NT2/D1 (cell line): ENCODE data around the gene CYP46A1.
"Not testable (repeated sequence)": the region's sequence is repeated elsewhere in the genome, so short reads cannot be mapped to it uniquely, and the experiment has no call there.

Source experiments
- DNase-seq: peaks from one replicate; pipeline ENCODE4 v3.0.0-alpha.2; 2011; ENCODE audit warnings: low read depth, low spot score
- H3K27me3 ChIP-seq: 2 replicates; pipeline ENCODE4 v1.6.0; 2011; ENCODE audit warnings: mild to moderate bottlenecking; ENCODE audit not compliant: insufficient read length, insufficient read depth
- H3K36me3 ChIP-seq: 2 replicates; pipeline ENCODE4 v1.6.1; 2011; ENCODE audit warnings: mild to moderate bottlenecking, low read length, mixed read lengths; ENCODE audit not compliant: insufficient read depth, insufficient read length
- H3K4me1 ChIP-seq: 2 replicates; pipeline ENCODE4 v1.5.1; 2011; ENCODE audit not compliant: insufficient read depth, insufficient read length
- H3K4me3 ChIP-seq: 2 replicates; pipeline ENCODE4 v1.5.1; 2011; ENCODE audit warnings: low read depth; ENCODE audit not compliant: insufficient read length
- H3K9ac ChIP-seq: 2 replicates; pipeline ENCODE4 v1.6.0; 2011; ENCODE audit warnings: low read depth; ENCODE audit not compliant: insufficient read length
- H3K9me3 ChIP-seq: 2 replicates; pipeline ENCODE4 v1.5.1; 2011; ENCODE audit warnings: mild to moderate bottlenecking, low read length; ENCODE audit not compliant: insufficient read depth
- SUZ12 ChIP-seq: IDR thresholded peaks from 2 replicates; pipeline ENCODE4 v1.6.1; 2011; ENCODE audit not compliant: insufficient read length, insufficient read depth; ENCODE audit errors: extremely low read depth
- YY1 ChIP-seq: IDR thresholded peaks from 2 replicates; pipeline ENCODE4 v1.6.1; 2011; ENCODE audit not compliant: insufficient read length, insufficient read depth
- ZNF274 ChIP-seq: IDR thresholded peaks from 2 replicates; pipeline ENCODE4 v1.6.1; 2011; ENCODE audit warnings: mild to moderate bottlenecking, low read depth, low read length

Gene CYP46A1

GRCh38 chr14:99683619-99684409 lies at the start of gene CYP46A1:
CYP46A1 (plus strand) TSS chr14:99684298; CDS start chr14:99684418, 120 bp downstream.
- Histone ChIP-seq H3K4me1 (no peaks in the 10 kb centered on the region), H3K36me3 (no peaks in the 10 kb centered on the region), H3K9ac (peak within 1 kb of the TSS; percentile 84), H3K4me3 (peak within 1 kb of the TSS; percentile 66), H3K27me3 (no peaks in the 10 kb centered on the region), H3K9me3 (no peaks in the 10 kb centered on the region)
- TF ChIP-seq ZNF274 (no peak), SUZ12 (no peak), YY1 (no peak)
- peak; percentile 95 for DNase-seq

GRCh38 chr14:99634443-99634842 lies 49.7 kb upstream of the CYP46A1 start:
- H3K4me1 ChIP-seq = peaks cover 3% of the 10 kb centered on the region
- DNase-seq = no peak
- TF ChIP-seq SUZ12 (no peak), YY1 (no peak), ZNF274 (no peak)

GRCh38 chr14:99635116-99635515 lies 49.0 kb upstream of the CYP46A1 start:
- Histone ChIP-seq H3K27me3 (no peaks in the 10 kb centered on the region), H3K9me3 (no peaks in the 10 kb centered on the region), H3K9ac (no peak overlapping the region), H3K36me3 (no peaks in the 10 kb centered on the region), H3K4me1 (peaks cover 3% of the 10 kb centered on the region), H3K4me3 (no peak overlapping the region)
- DNase-seq = no peak
- TF ChIP-seq ZNF274 = no peak
- no peak for TF ChIP-seq SUZ12
- no peak for TF ChIP-seq YY1

More at GRCh38 chr14:99634443-99634842, 49.7 kb upstream of the CYP46A1 start:
- no peaks in the 10 kb centered on the region for H3K36me3 ChIP-seq
- no peaks in the 10 kb centered on the region for H3K9me3 ChIP-seq
- H3K27me3 ChIP-seq = no peaks in the 10 kb centered on the region
- no peak overlapping the region for H3K9ac ChIP-seq
- H3K4me3 ChIP-seq = no peak overlapping the region

GRCh38 chr14:99636487-99636886 lies 47.6 kb upstream of the CYP46A1 start:
- DNase-seq = no peak
- no peak for TF ChIP-seq YY1
- TF ChIP-seq SUZ12 = no peak
- no peak for TF ChIP-seq ZNF274
- peaks cover 3% of the 10 kb centered on the region for H3K4me1 ChIP-seq

GRCh38 chr14:99637624-99638023 lies 46.5 kb upstream of the CYP46A1 start:
- peaks cover 3% of the 10 kb centered on the region for H3K4me1 ChIP-seq
- no peak overlapping the region for H3K4me3 ChIP-seq
- H3K27me3 ChIP-seq = no peaks in the 10 kb centered on the region
- no peak for DNase-seq
- no peak overlapping the region for H3K9ac ChIP-seq
- no peaks in the 10 kb centered on the region for H3K9me3 ChIP-seq
- TF ChIP-seq ZNF274 (no peak), SUZ12 (no peak), YY1 (no peak)
- no peaks in the 10 kb centered on the region for H3K36me3 ChIP-seq

More at GRCh38 chr14:99636487-99636886, 47.6 kb upstream of the CYP46A1 start:
- Histone ChIP-seq H3K4me3 (no peak overlapping the region), H3K9ac (no peak overlapping the region), H3K9me3 (no peaks in the 10 kb centered on the region), H3K36me3 (no peaks in the 10 kb centered on the region), H3K27me3 (no peaks in the 10 kb centered on the region)

- not testable (repeated sequence) for H3K9me3 ChIP-seq, H3K4me3 ChIP-seq, DNase-seq, H3K36me3 ChIP-seq, H3K4me1 ChIP-seq, H3K9ac ChIP-seq
- H3K27me3 ChIP-seq = peaks cover 24% of the 10 kb centered on the region
These were observed 41.3 kb upstream of the CYP46A1 start for GRCh38 chr14:99642771-99643170.

GRCh38 chr14:99643343-99643742 lies 40.8 kb upstream of the CYP46A1 start:
- TF ChIP-seq SUZ12 = no peak
- TF ChIP-seq ZNF274 = no peak
- TF ChIP-seq YY1 = no peak
- Histone ChIP-seq H3K9ac (no peak overlapping the region), H3K36me3 (no peaks in the 10 kb centered on the region), H3K9me3 (no peaks in the 10 kb centered on the region), H3K4me1 (peaks cover 3% of the 10 kb centered on the region), H3K4me3 (no peak overlapping the region), H3K27me3 (peaks cover 24% of the 10 kb centered on the region)
- DNase-seq = no peak
